ENCODE results near the gene C6orf136. TPM values are rescaled to one million over a fixed set of nuclear protein-coding genes. Genes with fewer than 3 reads are reported as not detected.

Gene C6orf136
- total and polyA plus RNA-seq, 10 of the 15 experiments (the other 5 are each of a cell fraction or from before 2014, with no cell fraction given), result 5.2 to 24.1 (median 14.9) TPM

GRCh38 chr6:30654798-30655742 is 8.1 kb downstream of the C6orf136 start:
- Histone ChIP-seq H3K79me2 (ENCODE audit: control insufficient read depth, insufficient read depth, low read length) (no peaks in the 10 kb centered on the region), H3K4me1 (ENCODE audit: control insufficient read depth, insufficient read depth, low read length) (no peaks in the 10 kb centered on the region), H2AFZ (ENCODE audit: control insufficient read depth, low read depth, low read length) (no peak overlapping the region), H3K36me3 (ENCODE audit: control insufficient read depth in 2 of 2, insufficient read depth in 2 of 2, low read length in 1 of 2) (peaks cover 26 to 31% of the 10 kb centered on the region in 2 experiments), H3K4me3 (no peak overlapping the region), H3K9me3 (replicated peaks; ENCODE audit: control insufficient read depth, insufficient read depth, low read length) (no peaks in the 10 kb centered on the region), H3K9ac (ENCODE audit: control insufficient read depth, insufficient read depth, low read length) (no peak overlapping the region), H3K27me3 (replicated peaks in 1 of 2; ENCODE audit: control insufficient read depth in 2 of 2, insufficient read depth in 2 of 2, low read length in 1 of 2) (no peaks in the 10 kb centered on the region), H3K27ac (ENCODE audit: control insufficient read depth, insufficient read depth) (no peak overlapping the region), H3K4me2 (ENCODE audit: control insufficient read depth, insufficient read depth) (no peak overlapping the region), H4K20me1 (ENCODE audit: control insufficient read depth, insufficient read depth) (no peaks in the 10 kb centered on the region)
- DNase-seq (ENCODE audit: low read depth, low spot score) (no peak), FAIRE-seq (no peak), ATAC-seq (no peak)
- ChIA-PET POLR2A (no interaction called here), RAD21 (ENCODE audit: unreplicated experiment) (no interaction called here), SMC1A (ENCODE audit: uncharacterized antibody, unreplicated experiment) (no interaction called here), CTCF (no interaction called here)
- WGBS (ENCODE audit: insufficient coverage, insufficient replicate concordance, low lambda C conversion rate, missing lambda C conversion rate), result 91% methylated on average over 19 of the region's 19 CpGs
- BruUV-seq (replicated peaks), result no TSS peak
- TF ChIP-seq, protein P1, sequence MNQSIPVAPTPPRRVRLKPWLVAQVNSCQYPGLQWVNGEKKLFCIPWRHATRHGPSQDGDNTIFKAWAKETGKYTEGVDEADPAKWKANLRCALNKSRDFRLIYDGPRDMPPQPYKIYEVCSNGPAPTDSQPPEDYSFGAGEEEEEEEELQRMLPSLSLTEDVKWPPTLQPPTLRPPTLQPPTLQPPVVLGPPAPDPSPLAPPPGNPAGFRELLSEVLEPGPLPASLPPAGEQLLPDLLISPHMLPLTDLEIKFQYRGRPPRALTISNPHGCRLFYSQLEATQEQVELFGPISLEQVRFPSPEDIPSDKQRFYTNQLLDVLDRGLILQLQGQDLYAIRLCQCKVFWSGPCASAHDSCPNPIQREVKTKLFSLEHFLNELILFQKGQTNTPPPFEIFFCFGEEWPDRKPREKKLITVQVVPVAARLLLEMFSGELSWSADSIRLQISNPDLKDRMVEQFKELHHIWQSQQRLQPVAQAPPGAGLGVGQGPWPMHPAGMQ (IDR thresholded peaks at IDR 0.05; ENCODE audit: borderline replicate concordance), result no peak
- TF ChIP-seq NRF1 (conservative IDR thresholded peaks at IDR 0.05; ENCODE audit: low read depth, low read length) (no peak), TARDBP (IDR thresholded peaks at IDR 0.05; ENCODE audit: borderline replicate concordance) (no peak), SMAD5 (IDR thresholded peaks at IDR 0.05; ENCODE audit: low read depth) (no peak), EP300 (IDR thresholded peaks at IDR 0.05; ENCODE audit: borderline replicate concordance in 1 of 2, control insufficient read depth in 1 of 2, low read depth in 2 of 2, low read length in 2 of 2) (no peak), RFX5 (IDR thresholded peaks at IDR 0.05; ENCODE audit: low read depth, low read length) (no peak), POLR2AphosphoS2 (IDR thresholded peaks at IDR 0.05; ENCODE audit: low read depth, low read length) (no peak), RELA (IDR thresholded peaks at IDR 0.05; ENCODE audit: borderline replicate concordance, partially characterized antibody) (no peak), FOXK2 (IDR thresholded peaks at IDR 0.05) (no peak), CEBPB (IDR thresholded peaks at IDR 0.05; ENCODE audit: borderline replicate concordance in 1 of 2, low read depth in 2 of 2, low read length in 2 of 2) (no peak), SREBF2 (IDR thresholded peaks at IDR 0.05; ENCODE audit: low read length) (no peak), HDAC6 (IDR thresholded peaks at IDR 0.05; ENCODE audit: unreplicated experiment) (no peak), CREM (IDR thresholded peaks at IDR 0.05; ENCODE audit: low read depth) (no peak), NFIC (IDR thresholded peaks at IDR 0.05; ENCODE audit: low read depth, low read length) (no peak)
- in situ Hi-C loops (cut with MboI), result no loop called here
- intact Hi-C loops (cut with micrococcal nuclease; ENCODE audit: unreplicated experiment), result no loop called here
